ENCODE results near the gene PHF21A.

DNA sequence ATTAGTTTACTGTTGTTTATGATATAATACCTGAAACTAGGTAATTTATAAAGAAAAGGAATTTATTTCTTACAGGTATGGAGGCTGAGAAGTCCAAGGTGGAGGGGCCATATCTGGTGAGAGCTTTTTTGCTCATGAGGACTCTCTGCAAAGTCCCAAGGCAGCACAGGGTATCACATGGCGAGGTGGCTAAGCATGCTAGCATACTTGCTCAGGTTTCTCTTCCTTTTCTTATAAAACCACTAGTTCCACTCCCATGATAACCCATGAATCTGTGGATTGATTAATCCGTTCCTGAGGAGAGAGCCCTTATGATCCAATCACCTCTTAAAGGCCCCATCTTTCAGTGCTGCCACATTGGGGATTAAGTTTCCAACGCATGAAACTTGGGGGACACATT is 82.7 kb downstream of the PHF21A start:
- TF ChIP-seq CHD4 (IDR thresholded peaks at IDR 0.05) (no peak), LARP7 (IDR thresholded peaks at IDR 0.05) (no peak), MTA2 (IDR thresholded peaks at IDR 0.05; ENCODE audit: low read depth) (no peak), NR2F1 (conservative IDR thresholded peaks at IDR 0.05) (no peak), POLR2A (IDR thresholded peaks at IDR 0.05; ENCODE audit: low read depth, low read length) (no peak), HCFC1 (IDR thresholded peaks at IDR 0.05; ENCODE audit: low read length) (no peak), JUND (IDR thresholded peaks at IDR 0.05; ENCODE audit: low read depth, low read length) (no peak), ZNF274 (IDR thresholded peaks at IDR 0.05; ENCODE audit: insufficient read depth, insufficient read length) (no peak), SUZ12 (IDR thresholded peaks at IDR 0.05; ENCODE audit: unreplicated experiment) (no peak)
- TF ChIP-seq, protein P1, sequence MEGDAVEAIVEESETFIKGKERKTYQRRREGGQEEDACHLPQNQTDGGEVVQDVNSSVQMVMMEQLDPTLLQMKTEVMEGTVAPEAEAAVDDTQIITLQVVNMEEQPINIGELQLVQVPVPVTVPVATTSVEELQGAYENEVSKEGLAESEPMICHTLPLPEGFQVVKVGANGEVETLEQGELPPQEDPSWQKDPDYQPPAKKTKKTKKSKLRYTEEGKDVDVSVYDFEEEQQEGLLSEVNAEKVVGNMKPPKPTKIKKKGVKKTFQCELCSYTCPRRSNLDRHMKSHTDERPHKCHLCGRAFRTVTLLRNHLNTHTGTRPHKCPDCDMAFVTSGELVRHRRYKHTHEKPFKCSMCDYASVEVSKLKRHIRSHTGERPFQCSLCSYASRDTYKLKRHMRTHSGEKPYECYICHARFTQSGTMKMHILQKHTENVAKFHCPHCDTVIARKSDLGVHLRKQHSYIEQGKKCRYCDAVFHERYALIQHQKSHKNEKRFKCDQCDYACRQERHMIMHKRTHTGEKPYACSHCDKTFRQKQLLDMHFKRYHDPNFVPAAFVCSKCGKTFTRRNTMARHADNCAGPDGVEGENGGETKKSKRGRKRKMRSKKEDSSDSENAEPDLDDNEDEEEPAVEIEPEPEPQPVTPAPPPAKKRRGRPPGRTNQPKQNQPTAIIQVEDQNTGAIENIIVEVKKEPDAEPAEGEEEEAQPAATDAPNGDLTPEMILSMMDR (IDR thresholded peaks at IDR 0.05 in 2 of 3, conservative IDR thresholded peaks at IDR 0.05 in 1 of 3; ENCODE audit: control insufficient read depth in 2 of 3, extremely low read depth in 1 of 3, insufficient read depth in 1 of 3, low read depth in 3 of 3, low read length in 3 of 3): no peak
- TF ChIP-seq, protein P2, sequence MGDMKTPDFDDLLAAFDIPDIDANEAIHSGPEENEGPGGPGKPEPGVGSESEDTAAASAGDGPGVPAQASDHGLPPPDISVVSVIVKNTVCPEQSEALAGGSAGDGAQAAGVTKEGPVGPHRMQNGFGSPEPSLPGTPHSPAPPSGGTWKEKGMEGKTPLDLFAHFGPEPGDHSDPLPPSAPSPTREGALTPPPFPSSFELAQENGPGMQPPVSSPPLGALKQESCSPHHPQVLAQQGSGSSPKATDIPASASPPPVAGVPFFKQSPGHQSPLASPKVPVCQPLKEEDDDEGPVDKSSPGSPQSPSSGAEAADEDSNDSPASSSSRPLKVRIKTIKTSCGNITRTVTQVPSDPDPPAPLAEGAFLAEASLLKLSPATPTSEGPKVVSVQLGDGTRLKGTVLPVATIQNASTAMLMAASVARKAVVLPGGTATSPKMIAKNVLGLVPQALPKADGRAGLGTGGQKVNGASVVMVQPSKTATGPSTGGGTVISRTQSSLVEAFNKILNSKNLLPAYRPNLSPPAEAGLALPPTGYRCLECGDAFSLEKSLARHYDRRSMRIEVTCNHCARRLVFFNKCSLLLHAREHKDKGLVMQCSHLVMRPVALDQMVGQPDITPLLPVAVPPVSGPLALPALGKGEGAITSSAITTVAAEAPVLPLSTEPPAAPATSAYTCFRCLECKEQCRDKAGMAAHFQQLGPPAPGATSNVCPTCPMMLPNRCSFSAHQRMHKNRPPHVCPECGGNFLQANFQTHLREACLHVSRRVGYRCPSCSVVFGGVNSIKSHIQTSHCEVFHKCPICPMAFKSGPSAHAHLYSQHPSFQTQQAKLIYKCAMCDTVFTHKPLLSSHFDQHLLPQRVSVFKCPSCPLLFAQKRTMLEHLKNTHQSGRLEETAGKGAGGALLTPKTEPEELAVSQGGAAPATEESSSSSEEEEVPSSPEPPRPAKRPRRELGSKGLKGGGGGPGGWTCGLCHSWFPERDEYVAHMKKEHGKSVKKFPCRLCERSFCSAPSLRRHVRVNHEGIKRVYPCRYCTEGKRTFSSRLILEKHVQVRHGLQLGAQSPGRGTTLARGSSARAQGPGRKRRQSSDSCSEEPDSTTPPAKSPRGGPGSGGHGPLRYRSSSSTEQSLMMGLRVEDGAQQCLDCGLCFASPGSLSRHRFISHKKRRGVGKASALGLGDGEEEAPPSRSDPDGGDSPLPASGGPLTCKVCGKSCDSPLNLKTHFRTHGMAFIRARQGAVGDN (IDR thresholded peaks at IDR 0.05): no peak

All from GM12878 (cell line).